Lower lobe of right lung (tissue), 2 donors: Measurements from ENCODE around the gene ABTB2. TPM values are rescaled to one million over a fixed set of nuclear protein-coding genes. Genes with fewer than 3 reads are reported as not detected.

ENCODE experiments used
- ATAC-seq, 2 donors: fragments of 200-7000 bp; cut with Tn5 transposase; one replicate each; pipeline ENCODE4 v1.9.1; 2020 to 2022; ENCODE audit warnings: mild to moderate bottlenecking in 2 of 2, moderate library complexity in 2 of 2
- DNase-seq: peaks from one replicate; pipeline ENCODE4 v3.0.0-alpha.2; 2020
- H3K27ac ChIP-seq: fragments of 200-600 bp; one replicate; pipeline ENCODE4 v1.8.0; 2022
- H3K27me3 ChIP-seq: fragments of 200-600 bp; one replicate; pipeline ENCODE4 v1.8.0; 2022; ENCODE audit warnings: low read depth
- H3K36me3 ChIP-seq: fragments of 200-600 bp; one replicate; pipeline ENCODE4 v1.8.0; 2022; ENCODE audit warnings: mild to moderate bottlenecking
- H3K4me1 ChIP-seq: fragments of 200-600 bp; one replicate; pipeline ENCODE4 v1.8.0; 2022
- H3K4me3 ChIP-seq: fragments of 200-600 bp; one replicate; pipeline ENCODE4 v1.8.0; 2022; ENCODE audit warnings: mild to moderate bottlenecking
- H3K9me3 ChIP-seq: fragments of 200-600 bp; one replicate; pipeline ENCODE4 v1.8.0; 2022
- CTCF ChIP-seq: fragments of 200-600 bp; IDR thresholded peaks from one replicate; pipeline ENCODE4 v1.8.0; 2022; ENCODE audit warnings: antibody characterized with exemption, mild to moderate bottlenecking
- intact Hi-C: fragments of 100-400 bp; cut with DNase I; formaldehyde crosslinking; loops from one replicate; pipeline ENCODE4 v1.11.0; 2022
- total RNA-seq: library from RNA; stranded (reverse); fragmentation: NEBNext Ultra II Directional; extraction: Animal tissue kit (Norgen Biotek cat#: 25700); gene quantifications from one replicate; pipeline ENCODE4 v1.2.1, GENCODE V29; 2021
- donor health status: DM: no; HTN: yes; CAD: no; lungs with severe emphysema.

Gene ABTB2
- total RNA-seq, 1 donor from 2014 or later: 2.7 TPM

DNA sequence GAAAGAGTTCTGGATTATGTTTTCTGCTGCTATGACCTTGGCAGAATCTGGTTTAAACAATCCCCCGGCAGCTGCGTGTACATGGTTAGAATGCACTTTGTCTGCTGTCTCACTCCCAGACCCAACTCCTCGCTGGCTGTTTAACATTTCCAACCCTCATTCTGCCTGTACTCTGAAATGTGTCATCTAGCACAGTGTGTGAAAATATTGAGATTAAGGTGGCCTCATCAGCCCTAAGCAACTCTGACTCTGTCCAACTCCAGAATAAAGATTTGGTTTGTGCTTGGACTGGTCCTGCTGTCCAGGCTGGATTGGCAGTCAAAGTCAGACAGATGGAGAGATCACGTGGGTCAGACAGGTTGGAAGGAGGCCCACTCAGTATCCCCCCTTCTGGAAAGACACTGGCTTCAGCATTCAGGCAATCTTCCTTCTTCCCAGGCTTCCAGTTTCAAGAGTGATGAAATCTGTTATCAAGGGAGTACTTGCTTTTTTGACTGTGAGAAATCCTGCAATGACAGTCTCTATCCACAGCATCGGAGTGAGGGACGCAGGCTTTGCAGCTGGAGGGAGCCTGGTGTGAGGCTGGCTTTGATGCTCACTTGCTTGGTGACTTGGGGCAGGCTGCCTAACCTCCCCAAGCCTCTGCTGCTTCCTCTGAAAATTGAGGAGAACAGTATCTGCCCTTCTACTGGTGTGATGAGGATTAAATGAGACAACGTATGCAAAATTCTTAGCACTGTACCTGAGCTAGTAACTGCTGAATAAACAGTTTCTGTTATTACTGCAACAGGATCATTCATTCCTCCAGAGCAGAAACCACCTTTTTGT lies 29.8 kb downstream of the ABTB2 start:
- H3K4me1 ChIP-seq: peaks cover 42% of the 10 kb centered on the region
- H3K27ac ChIP-seq: no peak overlapping the region
- intact Hi-C loops: no loop called here
- H3K36me3 ChIP-seq: no peaks in the 10 kb centered on the region
- TF ChIP-seq CTCF: no peak
- ATAC-seq (peak; percentile 39 to 51), DNase-seq (no peak)
- H3K4me3 ChIP-seq: no peak overlapping the region
- no peaks in the 10 kb centered on the region for H3K27me3 ChIP-seq
- H3K9me3 ChIP-seq: no peaks in the 10 kb centered on the region

- Histone ChIP-seq H3K27me3 (no peaks in the 10 kb centered on the region), H3K4me1 (peaks cover 24% of the 10 kb centered on the region), H3K4me3 (no peak overlapping the region), H3K36me3 (no peaks in the 10 kb centered on the region), H3K9me3 (no peaks in the 10 kb centered on the region), H3K27ac (no peak overlapping the region)
- no peak for TF ChIP-seq CTCF
- intact Hi-C loops: no loop called here
- ATAC-seq: no peak
- DNase-seq: no peak
Measured at GRCh38 chr11:34324466-34324865, 33.3 kb downstream of the ABTB2 start.

DNA sequence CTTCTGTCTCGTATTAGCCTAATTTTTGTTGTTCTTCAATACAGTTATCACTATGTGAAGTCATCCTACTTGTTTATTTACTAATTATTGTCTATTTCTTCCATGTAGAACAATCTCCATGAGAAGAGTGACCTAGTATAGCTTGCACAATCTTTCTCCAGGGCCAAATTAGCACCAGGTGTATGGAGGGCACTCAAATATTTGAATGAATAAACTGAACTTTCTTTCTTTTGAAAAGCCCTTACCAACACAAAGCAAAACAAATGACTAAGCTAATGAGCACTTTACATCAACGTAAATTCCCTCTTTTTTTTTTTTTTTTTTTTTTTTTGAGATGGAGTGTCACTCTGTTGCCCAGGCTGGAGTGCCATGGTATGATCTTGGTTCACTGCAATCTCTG lies 34.2 kb downstream of the ABTB2 start:
- intact Hi-C loops: no loop called here
- Histone ChIP-seq H3K4me1 (peaks cover 18% of the 10 kb centered on the region), H3K4me3 (no peak overlapping the region), H3K9me3 (no peaks in the 10 kb centered on the region), H3K36me3 (no peaks in the 10 kb centered on the region), H3K27ac (no peak overlapping the region), H3K27me3 (no peaks in the 10 kb centered on the region)
- peak; percentile 38 to 46 for ATAC-seq
- no peak for DNase-seq
- no peak for TF ChIP-seq CTCF

DNA sequence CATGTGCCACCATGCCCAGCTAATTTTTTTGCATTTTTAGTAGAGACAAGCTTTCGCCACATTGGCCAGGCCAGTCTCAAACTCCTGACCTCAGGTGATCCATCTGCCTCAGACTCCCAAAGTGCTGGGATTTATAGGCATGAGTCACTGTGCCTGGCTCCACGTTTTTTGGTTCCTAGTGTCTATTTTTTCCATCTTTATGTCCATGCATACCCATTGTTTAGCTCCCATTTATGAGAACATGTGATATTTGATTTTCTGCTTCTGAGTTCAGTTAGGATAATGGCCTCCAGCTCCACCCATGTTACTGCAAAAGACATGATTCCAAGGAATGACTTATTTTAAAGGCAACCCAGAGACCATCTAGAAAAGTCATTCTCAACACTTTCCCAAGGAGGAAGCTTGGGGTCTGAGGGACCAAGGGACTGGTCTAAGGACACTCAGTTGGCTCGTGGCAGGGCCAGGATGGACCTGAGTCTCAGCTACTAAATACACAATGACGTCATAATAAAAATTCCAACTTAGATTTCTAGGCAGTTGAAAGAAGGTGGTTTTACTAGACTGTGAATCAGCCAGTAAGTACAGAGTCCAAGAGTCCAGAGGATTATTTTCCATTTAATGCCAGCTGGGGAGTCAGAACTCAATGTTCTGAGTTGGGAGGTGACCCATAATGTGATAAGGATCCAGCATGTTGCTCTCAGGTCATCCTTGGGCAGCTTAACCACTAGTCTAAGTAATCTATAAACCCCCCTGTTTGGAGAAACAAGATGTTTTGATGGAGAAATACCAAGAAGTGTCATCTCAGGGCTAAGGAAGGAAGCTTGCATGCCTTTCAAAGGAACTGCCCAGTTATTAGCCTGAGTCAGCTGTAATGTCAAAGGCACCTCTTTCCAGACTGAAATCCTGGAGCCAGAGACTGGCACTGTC lies 39.4 kb downstream of the ABTB2 start:
- intact Hi-C loops: no loop called here
- no peak for TF ChIP-seq CTCF
- no peaks in the 10 kb centered on the region for H3K9me3 ChIP-seq
- H3K27me3 ChIP-seq: no peaks in the 10 kb centered on the region
- ATAC-seq (peak in 1 of 2 donors; percentile 11), DNase-seq (no peak)
- no peak overlapping the region for H3K4me3 ChIP-seq
- H3K27ac ChIP-seq: no peak overlapping the region
- no peaks in the 10 kb centered on the region for H3K36me3 ChIP-seq
- no peaks in the 10 kb centered on the region for H3K4me1 ChIP-seq

GRCh38 chr11:34317666-34318065 lies 40.1 kb downstream of the ABTB2 start:
- Histone ChIP-seq H3K9me3 (no peaks in the 10 kb centered on the region), H3K27ac (no peak overlapping the region), H3K36me3 (no peaks in the 10 kb centered on the region), H3K4me1 (no peaks in the 10 kb centered on the region), H3K27me3 (no peaks in the 10 kb centered on the region), H3K4me3 (no peak overlapping the region)
- ATAC-seq (no peak), DNase-seq (no peak)
- no peak for TF ChIP-seq CTCF
- intact Hi-C loops: no loop called here
